BE2C (cell line): ENCODE results near the gene DEFB113.

Source experiments
- DNase-seq: peaks from one replicate; pipeline ENCODE4 v3.0.0-alpha.2; 2020
- H3K27me3 ChIP-seq: fragments of 250-450 bp; sonication (Bioruptor Pico); 2 replicates; pipeline ENCODE4 v1.5.1; 2020; ENCODE audit warnings: mild to moderate bottlenecking
- H3K36me3 ChIP-seq: fragments of 250-450 bp; sonication (Bioruptor Pico); 2 replicates; pipeline ENCODE4 v1.5.1; 2020; ENCODE audit warnings: mild to moderate bottlenecking
- H3K4me1 ChIP-seq: fragments of 250-450 bp; sonication (Bioruptor Pico); 2 replicates; pipeline ENCODE4 v1.5.1; 2020
- H3K4me3 ChIP-seq: 2 replicates; pipeline ENCODE4 v1.5.1; 2011; ENCODE audit warnings: low read depth, low read length
- H3K9me3 ChIP-seq: fragments of 250-450 bp; sonication (Bioruptor Pico); 2 replicates; pipeline ENCODE4 v1.5.1; 2020
- CTCF ChIP-seq: IDR thresholded peaks from 2 replicates; pipeline ENCODE4 v1.5.1; 2012; ENCODE audit warnings: mild to moderate bottlenecking, low read depth, low read length

DEFB113 gene

GRCh38 chr6:49966334-49966733 lies 3.1 kb downstream of the DEFB113 start:
- H3K4me1 ChIP-seq, result no peaks in the 10 kb centered on the region
- no peak for DNase-seq
- H3K27me3 ChIP-seq, result no peaks in the 10 kb centered on the region
- H3K36me3 ChIP-seq, result no peaks in the 10 kb centered on the region
- H3K4me3 ChIP-seq, result no peak overlapping the region
- TF ChIP-seq CTCF, result no peak
- no peaks in the 10 kb centered on the region for H3K9me3 ChIP-seq

GRCh38 chr6:49964064-49964463 lies 5.4 kb downstream of the DEFB113 start, which contains the start of gene DEFB114:
DEFB114 (minus strand) TSS chr6:49964164; CDS start chr6:49964105, 59 bp downstream.
- DNase-seq, result no peak
- no peaks in the 10 kb centered on the region for H3K9me3 ChIP-seq
- H3K4me3 ChIP-seq, result no peak within 1 kb of the TSS
- no peaks in the 10 kb centered on the region for H3K27me3 ChIP-seq
- H3K36me3 ChIP-seq, result no peaks in the 10 kb centered on the region
- no peak for TF ChIP-seq CTCF
- H3K4me1 ChIP-seq, result no peaks in the 10 kb centered on the region

- Histone ChIP-seq H3K9me3 (no peaks in the 10 kb centered on the region), H3K4me3 (no peak overlapping the region), H3K4me1 (no peaks in the 10 kb centered on the region), H3K36me3 (no peaks in the 10 kb centered on the region), H3K27me3 (no peaks in the 10 kb centered on the region)
- no peak for TF ChIP-seq CTCF
- no peak for DNase-seq
These were observed 11.2 kb downstream of the DEFB113 start for GRCh38 chr6:49958180-49958579.

GRCh38 chr6:49955847-49956246 lies 13.6 kb downstream of the DEFB113 start:
- no peak overlapping the region for H3K4me3 ChIP-seq
- DNase-seq, result no peak
- TF ChIP-seq CTCF, result no peak
- no peaks in the 10 kb centered on the region for H3K9me3 ChIP-seq
- H3K36me3 ChIP-seq, result no peaks in the 10 kb centered on the region
- no peaks in the 10 kb centered on the region for H3K27me3 ChIP-seq
- no peaks in the 10 kb centered on the region for H3K4me1 ChIP-seq

- no peak for TF ChIP-seq CTCF
- Histone ChIP-seq H3K4me1 (no peaks in the 10 kb centered on the region), H3K36me3 (no peaks in the 10 kb centered on the region), H3K27me3 (no peaks in the 10 kb centered on the region), H3K9me3 (no peaks in the 10 kb centered on the region), H3K4me3 (no peak overlapping the region)
- DNase-seq, result no peak
These were observed 17.5 kb downstream of the DEFB113 start for GRCh38 chr6:49951926-49952325.

GRCh38 chr6:49950415-49950751 lies 19.0 kb downstream of the DEFB113 start:
- no peak for DNase-seq
- no peaks in the 10 kb centered on the region for H3K9me3 ChIP-seq
- no peaks in the 10 kb centered on the region for H3K36me3 ChIP-seq
- TF ChIP-seq CTCF, result no peak
- no peak overlapping the region for H3K4me3 ChIP-seq
- H3K4me1 ChIP-seq, result no peaks in the 10 kb centered on the region
- H3K27me3 ChIP-seq, result no peaks in the 10 kb centered on the region
